ENCODE results near the gene HMCN2.

HMCN2 gene

DNA sequence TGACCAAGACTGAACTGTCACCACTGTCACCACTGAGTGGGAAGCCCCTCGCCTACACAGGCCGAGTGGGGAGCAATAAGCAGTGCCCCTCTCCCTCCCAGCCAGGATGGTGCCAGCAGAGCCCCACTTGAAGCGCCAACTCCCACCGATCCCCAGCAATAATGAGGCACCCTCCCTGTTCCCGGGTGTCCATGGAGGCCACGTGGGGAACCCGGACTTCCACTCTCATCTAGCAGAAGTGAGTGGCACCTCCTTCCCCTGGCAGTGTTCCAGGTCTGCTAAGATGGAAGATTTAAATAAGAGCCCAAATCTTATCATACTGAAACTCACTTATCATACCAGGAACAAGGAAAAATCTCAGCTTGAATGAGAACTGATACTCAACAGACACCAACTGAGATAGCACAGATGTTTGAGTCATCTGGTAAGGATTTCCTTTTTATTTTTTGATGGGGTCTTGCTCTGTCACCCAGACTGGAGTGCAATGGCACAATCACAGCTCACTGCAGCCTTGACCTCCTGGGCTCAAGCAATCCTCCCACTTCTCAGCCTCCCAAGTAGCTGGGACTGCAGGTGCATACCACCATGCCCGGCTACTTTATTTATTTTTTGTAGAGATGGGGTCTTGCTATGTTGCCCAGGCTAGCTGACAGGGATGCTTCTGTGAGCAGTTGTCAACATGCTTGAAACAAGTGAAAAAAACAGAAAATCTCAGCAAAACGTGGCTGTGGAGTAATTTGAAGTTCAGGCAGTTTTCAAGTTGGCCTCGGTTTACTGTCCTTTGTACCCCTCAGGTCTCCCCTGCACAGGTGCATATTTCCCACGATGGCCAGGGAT, 149.6 kb downstream of the HMCN2 start:
- Histone ChIP-seq H3K36me3 (no peaks in the 10 kb centered on the region), H4K20me1 (no peaks in the 10 kb centered on the region), H3K27ac (no peak overlapping the region), H3K4me2 (no peak overlapping the region), H3K4me1 (peaks cover 19% of the 10 kb centered on the region), H3K4me3 (no peak overlapping the region), H3K9me3 (no peaks in the 10 kb centered on the region), H3K9ac (no peak overlapping the region), H3K27me3 (no peaks in the 10 kb centered on the region)
- no peak for TF ChIP-seq Cebpa-rat (IDR thresholded peaks at IDR 0.05)

DNA sequence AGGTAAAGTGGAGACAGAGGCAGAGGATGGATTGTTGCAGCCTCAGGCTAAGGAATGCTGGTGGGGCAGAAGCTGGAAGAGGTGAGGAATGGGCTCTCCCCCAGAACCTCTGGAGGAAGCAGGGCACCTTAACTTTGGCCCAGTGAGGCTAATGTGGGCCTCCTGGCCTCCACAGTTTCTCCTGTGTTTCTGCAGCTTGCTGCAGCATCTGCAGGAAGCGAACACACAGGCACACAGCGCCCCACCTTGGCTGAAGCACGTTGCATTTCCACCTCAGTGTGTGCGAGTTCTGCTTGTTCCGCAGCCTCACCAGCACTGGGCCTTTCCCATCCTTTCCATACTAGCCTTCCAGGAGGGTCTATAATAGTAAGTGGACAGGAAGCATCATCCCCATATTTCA, 152.0 kb downstream of the HMCN2 start:
- Histone ChIP-seq H3K4me2 (no peak overlapping the region), H3K4me1 (peaks cover 39% of the 10 kb centered on the region), H4K20me1 (no peaks in the 10 kb centered on the region), H3K4me3 (no peak overlapping the region), H3K9ac (no peak overlapping the region), H3K9me3 (no peaks in the 10 kb centered on the region), H3K36me3 (no peaks in the 10 kb centered on the region), H3K27ac (no peak overlapping the region), H3K27me3 (no peaks in the 10 kb centered on the region)
- TF ChIP-seq Cebpa-rat (IDR thresholded peaks at IDR 0.05), result no peak

DNA sequence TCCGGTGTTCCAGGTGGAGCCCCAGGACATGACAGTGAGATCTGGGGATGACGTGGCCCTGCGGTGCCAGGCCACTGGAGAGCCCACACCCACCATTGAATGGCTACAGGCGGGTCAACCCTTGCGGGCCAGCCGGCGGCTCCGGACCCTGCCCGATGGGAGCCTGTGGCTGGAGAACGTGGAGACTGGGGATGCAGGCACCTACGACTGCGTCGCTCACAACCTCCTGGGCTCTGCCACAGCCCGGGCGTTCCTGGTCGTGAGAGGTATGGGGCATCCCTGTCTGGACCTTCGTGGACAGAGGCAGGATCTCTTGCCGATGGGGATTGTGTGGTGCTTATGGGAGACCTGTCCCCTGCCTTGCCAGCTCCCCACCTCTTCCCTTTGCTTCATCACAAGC, 153.2 kb downstream of the HMCN2 start:
- Histone ChIP-seq H3K9me3 (no peaks in the 10 kb centered on the region), H3K36me3 (no peaks in the 10 kb centered on the region), H3K27ac (no peak overlapping the region), H4K20me1 (no peaks in the 10 kb centered on the region), H3K4me1 (peaks cover 51% of the 10 kb centered on the region), H3K27me3 (no peaks in the 10 kb centered on the region), H3K9ac (no peak overlapping the region), H3K4me2 (no peak overlapping the region), H3K4me3 (no peak overlapping the region)
- TF ChIP-seq Cebpa-rat (IDR thresholded peaks at IDR 0.05), result no peak

DNA sequence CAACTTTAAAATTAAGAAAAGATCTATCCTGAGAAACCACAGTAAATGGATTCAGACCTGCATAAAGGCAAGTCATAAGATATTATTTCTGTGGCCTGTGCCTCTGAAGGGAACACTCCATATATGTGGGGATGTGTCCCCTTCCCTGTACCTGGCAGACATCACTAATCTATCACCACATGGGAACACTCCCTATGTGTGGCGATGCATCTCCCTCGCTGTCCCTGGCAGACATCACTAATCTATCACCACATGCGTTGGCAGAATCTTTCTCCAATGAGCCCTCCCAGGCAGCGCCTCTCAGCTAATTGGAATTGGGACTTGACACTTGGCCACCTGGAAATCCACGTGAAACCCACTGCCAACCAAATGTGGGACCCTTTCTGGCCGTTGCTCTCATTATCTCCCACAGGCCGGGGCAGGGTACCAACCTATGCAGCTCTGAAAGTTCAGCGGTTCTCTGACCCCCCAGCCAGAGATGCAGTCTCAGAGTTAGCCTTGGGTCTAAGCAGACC, 154.0 kb downstream of the HMCN2 start:
- H3K36me3 ChIP-seq, result no peaks in the 10 kb centered on the region
- no peak overlapping the region for H3K9ac ChIP-seq
- no peak overlapping the region for H3K27ac ChIP-seq
- H3K27me3 ChIP-seq, result no peaks in the 10 kb centered on the region
- no peak for TF ChIP-seq Cebpa-rat (IDR thresholded peaks at IDR 0.05)
- peaks cover 51% of the 10 kb centered on the region for H3K4me1 ChIP-seq
- no peak overlapping the region for H3K4me3 ChIP-seq
- no peak overlapping the region for H3K4me2 ChIP-seq
- no peaks in the 10 kb centered on the region for H4K20me1 ChIP-seq
- no peaks in the 10 kb centered on the region for H3K9me3 ChIP-seq

DNA sequence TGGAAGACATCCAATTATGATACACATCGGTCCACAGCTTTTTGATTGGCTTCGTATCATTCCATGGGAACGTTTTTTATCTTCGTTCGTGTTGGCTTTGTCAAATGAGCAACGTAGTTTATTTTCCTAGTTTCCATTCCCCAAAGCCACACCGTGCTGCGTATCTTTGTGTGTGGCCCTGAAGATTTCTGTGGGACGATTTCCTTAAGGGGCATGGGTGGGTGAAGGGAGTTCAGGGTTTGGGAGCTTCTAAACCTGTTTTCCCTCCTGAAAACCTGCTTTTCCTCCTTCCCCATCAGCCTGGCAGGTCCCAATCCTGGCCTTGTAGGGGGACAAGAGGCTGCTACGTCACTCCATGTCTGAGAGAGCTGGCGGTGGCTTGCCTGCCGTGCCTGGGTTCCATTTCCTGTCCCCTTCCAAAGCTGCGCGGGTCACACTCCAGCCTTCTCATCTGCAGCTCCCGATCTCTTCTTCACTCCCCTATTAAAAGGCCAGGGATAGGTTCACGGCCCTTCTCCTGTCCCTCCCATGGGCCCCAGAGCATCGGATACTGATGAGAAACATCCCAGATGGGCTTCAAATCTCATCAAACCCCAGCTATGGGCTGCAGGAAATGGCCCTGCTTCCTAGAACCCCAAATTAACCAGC, 155.7 kb downstream of the HMCN2 start:
- Histone ChIP-seq H3K4me1 (peaks cover 57% of the 10 kb centered on the region), H3K9ac (no peak overlapping the region; the same call in 1 of the 2 replicates), H4K20me1 (no peaks in the 10 kb centered on the region), H3K27ac (peak overlapping the region; percentile 34; the same call in 1 of the 2 replicates), H3K4me2 (peak overlapping the region; percentile 46), H3K4me3 (no peak overlapping the region), H3K9me3 (no peaks in the 10 kb centered on the region), H3K36me3 (no peaks in the 10 kb centered on the region), H3K27me3 (no peaks in the 10 kb centered on the region)
- no peak for TF ChIP-seq Cebpa-rat (IDR thresholded peaks at IDR 0.05)

DNA sequence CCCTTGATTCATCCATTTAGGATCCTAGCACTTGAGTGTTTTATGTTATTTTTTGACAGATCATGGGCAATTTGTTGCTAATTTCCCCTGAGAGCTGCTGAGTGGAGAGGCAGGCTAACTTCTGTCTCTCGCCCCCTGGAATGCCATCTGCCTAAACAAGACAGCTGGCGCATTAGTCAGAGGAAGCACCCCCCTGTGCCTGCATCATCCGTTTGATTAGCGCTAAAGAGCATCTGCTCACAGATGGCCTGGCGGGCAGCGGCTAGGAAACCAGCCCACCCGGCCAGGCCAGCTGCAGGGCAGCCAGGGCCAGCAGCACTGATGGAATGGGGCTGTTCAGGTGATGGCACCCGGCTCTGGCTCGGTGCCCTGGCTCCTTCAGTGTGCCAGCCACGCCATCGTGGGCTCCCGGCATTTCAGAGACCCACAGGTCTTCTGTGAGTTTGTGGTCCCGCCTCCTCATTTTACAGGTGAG, 156.3 kb downstream of the HMCN2 start:
- Histone ChIP-seq H3K9me3 (no peaks in the 10 kb centered on the region), H3K27me3 (no peaks in the 10 kb centered on the region), H3K36me3 (no peaks in the 10 kb centered on the region), H3K4me3 (no peak overlapping the region), H4K20me1 (no peaks in the 10 kb centered on the region), H3K27ac (0 out of 2 replicates have a peak overlapping the region, but pooled peaks have one; percentile 34), H3K4me1 (peaks cover 62% of the 10 kb centered on the region), H3K4me2 (peak overlapping the region; percentile 46), H3K9ac (no peak overlapping the region; the same call in 1 of the 2 replicates)
- TF ChIP-seq Cebpa-rat (IDR thresholded peaks at IDR 0.05), result no peak

DNA sequence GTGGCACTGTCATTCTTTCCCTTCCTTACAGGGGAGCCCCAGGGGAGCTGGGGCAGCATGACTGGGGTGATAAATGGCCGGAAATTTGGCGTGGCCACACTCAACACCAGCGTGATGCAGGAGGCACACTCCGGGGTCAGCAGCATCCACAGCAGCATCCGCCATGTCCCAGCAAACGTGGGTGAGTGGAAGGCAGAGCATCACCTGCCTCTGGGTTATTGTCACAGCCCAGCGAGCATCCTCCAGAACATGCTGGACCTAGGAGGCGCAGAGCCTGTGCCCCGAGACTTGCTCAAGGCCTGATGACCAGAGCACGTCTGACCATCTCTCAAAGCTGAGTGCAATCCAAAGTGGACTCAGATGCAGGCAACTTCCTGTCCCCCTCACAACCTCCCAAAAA, 157.0 kb downstream of the HMCN2 start:
- Histone ChIP-seq H4K20me1 (no peaks in the 10 kb centered on the region), H3K36me3 (no peaks in the 10 kb centered on the region), H3K9ac (no peak overlapping the region), H3K4me3 (no peak overlapping the region), H3K27ac (no peak overlapping the region), H3K4me2 (peak overlapping the region; percentile 46), H3K27me3 (no peaks in the 10 kb centered on the region), H3K9me3 (no peaks in the 10 kb centered on the region), H3K4me1 (peaks cover 69% of the 10 kb centered on the region)
- TF ChIP-seq Cebpa-rat (IDR thresholded peaks at IDR 0.05), result no peak

DNA sequence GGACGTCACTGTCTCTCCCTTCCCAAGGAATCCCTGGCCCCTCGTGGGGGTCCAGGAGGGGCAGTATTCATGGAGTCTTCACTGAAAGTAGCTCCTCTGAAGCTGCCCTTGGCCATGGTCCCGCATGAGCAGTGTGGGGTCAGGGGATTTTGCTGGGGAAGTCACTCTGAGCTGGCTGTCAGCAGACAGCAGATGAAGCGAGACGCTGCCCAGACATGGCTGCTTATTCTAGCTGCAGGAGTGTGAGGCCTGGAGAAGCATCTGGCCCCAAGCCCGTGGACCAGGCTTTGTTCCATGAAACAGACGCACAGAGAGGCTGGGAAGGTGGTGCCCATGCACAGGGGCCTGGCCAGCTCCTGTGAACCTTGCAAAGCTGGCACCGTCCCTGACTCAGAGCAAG, 157.7 kb downstream of the HMCN2 start:
- Histone ChIP-seq H3K4me1 (peaks cover 75% of the 10 kb centered on the region), H3K9me3 (no peaks in the 10 kb centered on the region), H3K9ac (no peak overlapping the region), H3K36me3 (no peaks in the 10 kb centered on the region), H3K27me3 (no peaks in the 10 kb centered on the region), H4K20me1 (no peaks in the 10 kb centered on the region), H3K4me3 (no peak overlapping the region), H3K4me2 (0 out of 2 replicates have a peak overlapping the region, but pooled peaks have one; percentile 2), H3K27ac (no peak overlapping the region)
- TF ChIP-seq Cebpa-rat (IDR thresholded peaks at IDR 0.05), result no peak

DNA sequence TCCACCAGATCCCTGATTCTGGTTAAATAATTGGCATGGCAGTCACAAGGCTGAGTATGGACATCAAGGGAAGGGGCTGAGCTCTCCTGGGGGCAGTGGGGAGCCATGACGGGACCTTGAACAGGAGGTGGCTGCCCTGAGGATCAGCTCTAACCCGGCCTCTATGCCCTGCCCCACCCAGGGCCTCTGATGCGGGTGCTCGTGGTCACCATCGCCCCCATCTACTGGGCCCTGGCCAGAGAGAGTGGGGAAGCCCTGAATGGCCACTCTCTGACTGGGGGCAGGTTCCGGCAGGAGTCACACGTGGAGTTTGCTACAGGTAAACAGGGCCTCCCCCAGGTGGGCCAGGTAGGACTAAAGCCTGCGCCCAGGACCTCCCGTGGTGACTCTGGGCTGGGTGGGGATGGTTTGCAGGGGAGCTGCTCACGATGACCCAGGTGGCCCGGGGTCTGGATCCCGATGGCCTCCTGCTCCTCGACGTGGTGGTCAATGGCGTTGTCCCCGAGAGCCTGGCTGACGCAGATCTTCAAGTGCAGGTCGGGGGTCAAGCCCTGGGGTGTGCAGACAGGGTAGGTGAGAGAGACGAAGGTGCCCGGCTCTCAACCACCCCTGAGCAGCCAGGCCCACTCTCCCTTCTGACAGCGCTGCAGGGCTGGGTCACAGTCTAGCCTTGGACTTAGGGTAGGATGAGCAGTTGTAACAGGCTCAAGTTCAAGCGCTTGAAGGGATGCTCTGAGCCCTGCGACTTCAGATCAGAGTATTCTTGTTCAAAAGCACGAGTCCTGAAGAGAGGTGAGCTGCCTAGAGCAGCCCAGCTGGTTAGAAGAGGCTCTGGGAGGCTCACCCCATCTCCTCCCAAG, 159.3 kb downstream of the HMCN2 start:
- no peak for TF ChIP-seq Cebpa-rat (IDR thresholded peaks at IDR 0.05)
- Histone ChIP-seq H3K9ac (no peak overlapping the region), H3K36me3 (no peaks in the 10 kb centered on the region), H4K20me1 (no peaks in the 10 kb centered on the region), H3K4me2 (peak overlapping the region; percentile 72; the same call in 1 of the 2 replicates), H3K27me3 (no peaks in the 10 kb centered on the region), H3K9me3 (peaks cover under 1% of the 10 kb centered on the region), H3K4me3 (no peak overlapping the region), H3K27ac (no peak overlapping the region), H3K4me1 (peaks cover 69% of the 10 kb centered on the region)

All from BLaER1 (cell line).